GF-D8 (cell line): ENCODE data around the gene FOXN1.

ENCODE experiments used
- DNase-seq: peaks from one replicate; lab custom pipeline; 2025; lab: John Stamatoyannopoulos, UW

Gene FOXN1

GRCh38 chr17:28547096-28547622, 41.0 kb downstream of the FOXN1 start:
- no peak for DNase-seq

GRCh38 chr17:28547623-28548416, 41.7 kb downstream of the FOXN1 start:
- no peak for DNase-seq

- DNase-seq, result no peak
Observed at GRCh38 chr17:28548417-28549130, 42.4 kb downstream of the FOXN1 start.

GRCh38 chr17:28549236-28550132, 43.3 kb downstream of the FOXN1 start:
- no peak for DNase-seq

- DNase-seq, result no peak
Observed at GRCh38 chr17:28550858-28551257, 44.7 kb downstream of the FOXN1 start.

- no peak for DNase-seq
Observed at GRCh38 chr17:28551421-28552175, 45.5 kb downstream of the FOXN1 start.

GRCh38 chr17:28552176-28552999, 46.2 kb downstream of the FOXN1 start, which contains the start of gene UNC119:
TSS of gene UNC119 (minus strand) at chr17:28552624. CDS start at chr17:28552557, 67 bp downstream.
- no peak for DNase-seq

GRCh38 chr17:28553000-28553505, 46.9 kb downstream of the FOXN1 start:
- no peak for DNase-seq

- DNase-seq, result no peak
Observed at GRCh38 chr17:28554565-28554964, 48.4 kb downstream of the FOXN1 start.

- no peak for DNase-seq
Observed at GRCh38 chr17:28555022-28555421, 48.9 kb downstream of the FOXN1 start.

GRCh38 chr17:28563475-28563874, 57.3 kb downstream of the FOXN1 start:
- no peak for DNase-seq

- DNase-seq, result peak; percentile 20
Observed at GRCh38 chr17:28567604-28568003, 61.5 kb downstream of the FOXN1 start.

GRCh38 chr17:28569446-28569845, 63.3 kb downstream of the FOXN1 start:
- DNase-seq, result no peak

- no peak for DNase-seq
Observed at GRCh38 chr17:28570716-28571360, 64.7 kb downstream of the FOXN1 start.

- peak; percentile 43 for DNase-seq
Observed at GRCh38 chr17:28571361-28572122, 65.4 kb downstream of the FOXN1 start, which contains the start of gene PIGS. TSS of gene PIGS (minus strand) at chr17:28571524. CDS start at chr17:28571496, 28 bp downstream.

- no peak for DNase-seq
Observed at GRCh38 chr17:28572259-28573039, 66.3 kb downstream of the FOXN1 start.

GRCh38 chr17:28573040-28573380, 66.9 kb downstream of the FOXN1 start:
- DNase-seq, result no peak

- no peak for DNase-seq
Observed at GRCh38 chr17:28573521-28573920, 67.4 kb downstream of the FOXN1 start.
